CD4-positive, alpha-beta T cell (primary cell): Measurements from ENCODE around the gene RMDN2. TPM values are rescaled to one million over a fixed set of nuclear protein-coding genes. Genes with fewer than 3 reads are reported as not detected.
"Not testable (repeated sequence)": the region's sequence is repeated elsewhere in the genome, so short reads cannot be mapped to it uniquely, and the experiment has no call there.

Source experiments
- ATAC-seq: fragments of 200-7000 bp; cut with Tn5 transposase; one replicate; pipeline ENCODE4 v1.10.0; 2022; ENCODE audit warnings: mild to moderate bottlenecking; ENCODE audit not compliant: poor library complexity
- CTCF ChIA-PET: fragments of 350-600 bp; sonication (Branson Sonifier 250); formaldehyde crosslinking; loops from one replicate; lab custom pipeline; 2021; ENCODE audit warnings: antibody characterized with exemption, inconsistent platforms; lab: Charles Lee
- POLR2A ChIA-PET: fragments of 350-600 bp; sonication (Branson Sonifier 250); formaldehyde crosslinking; loops from one replicate; lab custom pipeline; 2021; ENCODE audit warnings: antibody characterized with exemption, inconsistent platforms; lab: Charles Lee
- DNase-seq, 14 experiments: peaks; one replicate each; pipeline ENCODE4 v3.0.0-alpha.2; 2013 to 2020; ENCODE audit warnings: mixed read lengths in 2 of 14
- H3K27ac ChIP-seq, 2 donors: one replicate each; pipeline versions ENCODE4 v1.5.1 to v1.7.0; 2013; ENCODE audit warnings: low read length in 2 of 2, low read depth in 1 of 2, mild to moderate bottlenecking in 1 of 2
- H3K27me3 ChIP-seq, 2 experiments: 1 replicate in 1 of 2; 2 replicates in 1 of 2; pipeline versions ENCODE4 v1.6.1 to v1.7.0; 2013; ENCODE audit warnings: low read length in 2 of 2, control low read depth in 1 of 2, mild to moderate bottlenecking in 1 of 2, moderate library complexity in 1 of 2; ENCODE audit not compliant: insufficient read depth in 2 of 2, control insufficient read depth in 1 of 2
- H3K36me3 ChIP-seq: one replicate; pipeline ENCODE4 v1.6.1; 2013; ENCODE audit warnings: low read length, control low read depth; ENCODE audit not compliant: insufficient read depth
- H3K4me1 ChIP-seq: one replicate; pipeline ENCODE4 v1.6.1; 2013; ENCODE audit warnings: low read length, control low read depth; ENCODE audit not compliant: insufficient read depth
- H3K4me3 ChIP-seq: one replicate; pipeline ENCODE4 v1.5.1; 2013; ENCODE audit warnings: mild to moderate bottlenecking, low read length, moderate library complexity
- H3K9me3 ChIP-seq, 2 experiments: 1 replicate in 1 of 2; 2 replicates in 1 of 2; pipeline versions ENCODE4 v1.6.1 to v1.7.0; 2013; ENCODE audit warnings: low read length in 2 of 2, mild to moderate bottlenecking in 2 of 2, control low read depth in 1 of 2, moderate library complexity in 1 of 2; ENCODE audit not compliant: control insufficient read depth in 1 of 2, insufficient read depth in 1 of 2
- H3K27ac Mint-ChIP-seq: one replicate; pipeline ENCODE4 v1.8.0; 2020; ENCODE audit warnings: mixed read lengths
- H3K27me3 Mint-ChIP-seq: one replicate; pipeline ENCODE4 v1.8.0; 2021; ENCODE audit warnings: mixed read lengths
- H3K36me3 Mint-ChIP-seq: one replicate; pipeline ENCODE4 v1.8.0; 2021; ENCODE audit warnings: low read depth, mixed read lengths
- H3K4me1 Mint-ChIP-seq: one replicate; pipeline ENCODE4 v1.8.0; 2021; ENCODE audit warnings: low read depth, mixed read lengths
- H3K4me3 Mint-ChIP-seq: one replicate; pipeline ENCODE4 v1.8.0; 2020; ENCODE audit warnings: mild to moderate bottlenecking, mixed read lengths
- H3K9me3 Mint-ChIP-seq: one replicate; pipeline ENCODE4 v1.8.0; 2020; ENCODE audit warnings: mixed read lengths
- intact Hi-C, 2 experiments: fragments of 100-400 bp; cut with DNase I in 1 of 2; cut with micrococcal nuclease in 1 of 2; formaldehyde crosslinking; loops; one replicate each; pipeline versions ENCODE4 v1.15.1 to v1.9.0; 2023 to 2025; cut with DNase I, micrococcal nuclease
- total RNA-seq, 174 experiments: library from RNA in 2 of 174; stranded (reverse) in 2 of 174; gene quantifications; one replicate each; pipeline ENCODE4 v1.2.3 and lab custom pipeline; 2021 to 2026
- TF ChIP-seq, protein P1 (sequence below): fragments of 200-600 bp; IDR thresholded peaks from one replicate; pipeline ENCODE4 v1.8.0; 2022; ENCODE audit warnings: antibody characterized with exemption, mild to moderate bottlenecking

RMDN2 gene
- total RNA-seq, 2 experiments from 2014 or later, result 2.4 to 3.3 TPM

DNA sequence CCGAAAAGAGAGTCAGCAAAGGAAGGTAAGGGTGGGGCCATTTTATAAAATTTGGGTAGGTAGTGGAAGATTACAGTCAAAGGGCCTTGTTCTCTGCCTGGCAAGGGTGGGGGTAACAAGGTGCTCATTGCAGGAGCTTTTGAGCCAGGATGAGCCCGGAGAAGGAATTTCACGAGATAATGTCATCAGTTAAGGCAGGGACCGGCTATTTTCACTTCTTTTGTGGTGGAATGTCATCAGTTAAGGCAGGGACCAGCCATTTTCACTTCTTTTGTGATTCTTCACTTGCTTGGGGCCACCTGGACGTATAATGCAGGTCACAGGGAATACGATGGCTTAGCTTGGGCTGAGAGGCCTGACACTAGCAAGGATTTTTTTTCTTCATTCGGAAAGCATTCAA lies 92.7 kb downstream of the RMDN2 start:
- Histone ChIP-seq H3K4me3 (no peak overlapping the region), H3K27ac (no peak overlapping the region), H3K9me3 (peaks cover 0 to 8% of the 10 kb centered on the region in 2 experiments), H3K4me1 (no peaks in the 10 kb centered on the region), H3K27me3 (no peaks in the 10 kb centered on the region), H3K36me3 (no peaks in the 10 kb centered on the region)
- TF ChIP-seq, protein P1, sequence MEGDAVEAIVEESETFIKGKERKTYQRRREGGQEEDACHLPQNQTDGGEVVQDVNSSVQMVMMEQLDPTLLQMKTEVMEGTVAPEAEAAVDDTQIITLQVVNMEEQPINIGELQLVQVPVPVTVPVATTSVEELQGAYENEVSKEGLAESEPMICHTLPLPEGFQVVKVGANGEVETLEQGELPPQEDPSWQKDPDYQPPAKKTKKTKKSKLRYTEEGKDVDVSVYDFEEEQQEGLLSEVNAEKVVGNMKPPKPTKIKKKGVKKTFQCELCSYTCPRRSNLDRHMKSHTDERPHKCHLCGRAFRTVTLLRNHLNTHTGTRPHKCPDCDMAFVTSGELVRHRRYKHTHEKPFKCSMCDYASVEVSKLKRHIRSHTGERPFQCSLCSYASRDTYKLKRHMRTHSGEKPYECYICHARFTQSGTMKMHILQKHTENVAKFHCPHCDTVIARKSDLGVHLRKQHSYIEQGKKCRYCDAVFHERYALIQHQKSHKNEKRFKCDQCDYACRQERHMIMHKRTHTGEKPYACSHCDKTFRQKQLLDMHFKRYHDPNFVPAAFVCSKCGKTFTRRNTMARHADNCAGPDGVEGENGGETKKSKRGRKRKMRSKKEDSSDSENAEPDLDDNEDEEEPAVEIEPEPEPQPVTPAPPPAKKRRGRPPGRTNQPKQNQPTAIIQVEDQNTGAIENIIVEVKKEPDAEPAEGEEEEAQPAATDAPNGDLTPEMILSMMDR, result no peak
- POLR2A ChIA-PET, result no interaction called here
- Mint-ChIP-seq H3K27ac (no peak overlapping the region), H3K4me1 (no peaks in the 10 kb centered on the region), H3K4me3 (no peak overlapping the region), H3K9me3 (no peaks in the 10 kb centered on the region), H3K27me3 (no peaks in the 10 kb centered on the region), H3K36me3 (no peaks in the 10 kb centered on the region)
- ATAC-seq, result no peak
- intact Hi-C loops, result no loop called here
- CTCF ChIA-PET, result no interaction called here
- DNase-seq, result no peak

DNA sequence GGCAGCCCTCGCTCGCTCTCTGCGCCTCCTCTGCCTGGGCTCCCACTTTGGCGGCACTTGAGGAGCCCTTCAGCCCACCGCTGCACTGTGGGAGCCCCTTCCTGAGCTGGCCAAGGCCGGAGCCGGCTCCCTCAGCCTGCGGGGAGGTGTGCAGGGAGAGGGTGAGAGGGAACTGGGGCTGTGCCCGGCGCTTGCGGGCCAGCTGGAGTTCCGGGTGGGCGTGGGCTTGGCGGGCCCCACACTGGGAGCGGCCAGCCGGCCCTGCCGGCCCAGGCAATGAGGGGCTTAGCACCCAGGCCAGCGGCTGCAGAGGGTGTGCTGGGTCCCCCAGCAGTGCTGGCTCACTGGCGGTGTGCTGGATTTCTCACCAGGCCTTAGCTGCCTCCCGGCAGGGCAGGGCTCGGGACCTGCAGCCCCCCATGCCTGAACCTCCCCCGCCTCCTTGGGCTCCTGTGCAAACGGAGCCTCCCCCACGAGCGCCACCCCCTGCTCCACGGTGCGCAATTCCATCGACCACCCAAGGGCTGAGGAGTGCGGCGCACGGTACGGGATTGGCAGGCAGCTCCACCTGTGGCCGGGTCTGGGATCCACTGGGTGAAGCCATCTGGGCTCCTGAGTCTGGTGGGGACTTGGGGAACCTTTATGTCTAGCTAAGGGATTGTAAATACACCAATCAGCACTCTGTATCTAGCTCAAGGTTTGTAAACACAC lies 95.4 kb downstream of the RMDN2 start:
- CTCF ChIA-PET, H3K27me3 ChIP-seq, H3K27ac Mint-ChIP-seq, H3K27ac ChIP-seq, H3K36me3 ChIP-seq, POLR2A ChIA-PET, H3K9me3 ChIP-seq, H3K4me1 ChIP-seq, DNase-seq, ATAC-seq, H3K4me1 Mint-ChIP-seq, H3K4me3 Mint-ChIP-seq, intact Hi-C loops, H3K4me3 ChIP-seq, H3K9me3 Mint-ChIP-seq, H3K27me3 Mint-ChIP-seq, H3K36me3 Mint-ChIP-seq: not testable (repeated sequence)

DNA sequence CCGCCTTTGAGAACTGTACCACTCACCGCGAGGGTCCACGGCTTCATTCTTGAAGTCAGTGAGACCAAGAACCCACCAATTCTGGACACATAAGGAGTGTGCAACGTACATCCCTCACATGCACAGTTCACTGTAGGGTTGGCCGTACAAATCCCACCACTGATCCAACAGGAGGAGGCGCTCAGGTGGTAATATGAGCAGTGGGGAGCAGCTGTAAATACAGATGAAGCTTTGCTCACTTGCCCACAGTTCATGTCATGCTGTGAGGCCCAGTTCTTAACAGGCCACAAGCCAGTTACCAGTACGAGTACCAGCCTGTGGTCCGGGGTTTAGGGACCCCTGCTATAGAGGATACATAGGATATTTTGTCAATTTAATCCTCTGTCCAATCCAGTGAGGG lies 96.5 kb downstream of the RMDN2 start:
- CTCF ChIA-PET, result no interaction called here
- H3K27ac ChIP-seq, result no peak overlapping the region
- Mint-ChIP-seq H3K27ac (no peak overlapping the region), H3K4me1 (no peaks in the 10 kb centered on the region), H3K36me3 (no peaks in the 10 kb centered on the region), H3K27me3 (no peaks in the 10 kb centered on the region), H3K4me3 (no peak overlapping the region), H3K9me3 (no peaks in the 10 kb centered on the region)
- intact Hi-C loops, result no loop called here
- ATAC-seq (no peak), DNase-seq (no peak)
- no peaks in the 10 kb centered on the region for H3K27me3 ChIP-seq
- POLR2A ChIA-PET, result no interaction called here
- H3K9me3 ChIP-seq, result peaks cover 0 to 8% of the 10 kb centered on the region in 2 experiments
- TF ChIP-seq, protein P1, result no peak
- no peaks in the 10 kb centered on the region for H3K4me1 ChIP-seq
- no peaks in the 10 kb centered on the region for H3K36me3 ChIP-seq
- no peak overlapping the region for H3K4me3 ChIP-seq

DNA sequence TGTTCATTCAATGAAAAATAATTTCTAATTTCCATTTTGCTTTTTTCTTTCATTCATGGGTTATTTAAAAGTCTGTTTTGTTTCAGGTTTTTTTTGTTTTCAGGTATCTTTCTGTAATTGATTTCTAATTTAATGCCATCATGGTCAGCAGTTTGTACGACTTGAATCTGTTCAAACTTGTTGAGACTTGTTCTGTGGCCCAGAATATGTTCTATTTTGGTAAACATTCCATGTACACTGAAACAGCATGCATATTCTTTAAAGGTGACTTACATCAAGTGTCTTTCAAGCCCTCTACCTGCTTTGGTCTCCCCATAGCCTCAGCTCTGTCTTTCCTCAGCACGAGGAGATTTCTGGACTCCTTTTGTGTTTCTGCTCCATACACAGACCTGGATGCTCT lies 101.8 kb downstream of the RMDN2 start:
- DNase-seq (no peak), ATAC-seq (no peak)
- Mint-ChIP-seq H3K27me3 (peaks cover 4% of the 10 kb centered on the region), H3K4me1 (no peaks in the 10 kb centered on the region), H3K9me3 (no peaks in the 10 kb centered on the region), H3K4me3 (no peak overlapping the region), H3K36me3 (no peaks in the 10 kb centered on the region), H3K27ac (no peak overlapping the region)
- Histone ChIP-seq H3K27ac (no peak overlapping the region), H3K27me3 (peaks cover 7 to 8% of the 10 kb centered on the region in 2 experiments), H3K4me3 (no peak overlapping the region), H3K36me3 (no peaks in the 10 kb centered on the region), H3K4me1 (no peaks in the 10 kb centered on the region), H3K9me3 (no peaks in the 10 kb centered on the region)
- intact Hi-C loops, result no loop called here
- POLR2A ChIA-PET, result no interaction called here
- TF ChIP-seq, protein P1, result no peak
- CTCF ChIA-PET, result no interaction called here
